ENCODE results near the gene BCOR.

GRCh38 chrX:40007131-40007755 lies 90.5 kb downstream of the BCOR start:
- TF ChIP-seq TCF12 (IDR thresholded peaks at IDR 0.05; ENCODE audit: low read depth, low read length) (no peak), EZH2 (IDR thresholded peaks at IDR 0.05; ENCODE audit: low read depth, low read length, severe bottlenecking) (no peak)

All from H1 (cell line).